NCI-H526 (cell line): ENCODE results near the gene ARHGAP24.

Source experiments
- DNase-seq, 2 experiments: peaks; one replicate each; lab custom pipeline; 2025; lab: John Stamatoyannopoulos, UW

The ARHGAP24 gene

DNA sequence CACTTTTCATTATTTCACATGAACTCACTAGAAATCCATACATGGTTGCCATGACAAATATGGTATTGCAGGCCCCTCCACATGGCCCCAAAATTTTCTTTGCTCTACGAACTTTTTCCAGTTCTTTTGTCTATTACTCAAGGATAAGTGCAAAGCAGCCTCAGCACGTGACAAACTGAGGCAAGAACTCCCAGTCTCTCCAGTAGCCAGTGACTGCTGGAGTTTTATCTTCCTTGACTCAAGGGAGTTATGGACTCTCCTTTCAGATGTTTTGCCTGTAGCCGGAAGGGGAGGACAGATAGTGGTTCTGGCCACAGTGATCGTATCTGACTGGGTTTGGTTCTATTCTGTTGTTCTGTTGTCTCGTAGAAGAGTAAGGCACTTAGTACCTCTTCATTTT, 105.5 kb downstream of the ARHGAP24 start:
- no peak for DNase-seq

DNA sequence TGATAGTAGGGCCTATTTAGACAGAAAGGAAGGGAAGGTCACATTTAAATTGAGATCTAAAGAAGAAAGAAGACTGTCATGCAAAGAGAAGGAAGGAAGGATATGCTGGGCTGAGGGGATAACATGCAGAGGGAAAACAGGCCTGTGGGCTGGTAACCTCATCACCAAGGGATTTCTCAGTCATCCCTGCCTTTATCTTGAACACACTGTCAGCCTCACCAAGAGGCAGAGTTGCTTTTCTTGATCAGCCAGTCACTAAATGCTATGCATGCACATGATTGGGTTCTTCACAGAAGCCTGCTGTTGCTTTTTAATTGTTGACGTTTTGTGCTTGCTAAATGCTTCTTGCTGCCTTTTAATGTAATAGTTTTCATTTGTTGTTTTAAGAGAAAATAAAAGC, 113.0 kb downstream of the ARHGAP24 start:
- DNase-seq = no peak

DNA sequence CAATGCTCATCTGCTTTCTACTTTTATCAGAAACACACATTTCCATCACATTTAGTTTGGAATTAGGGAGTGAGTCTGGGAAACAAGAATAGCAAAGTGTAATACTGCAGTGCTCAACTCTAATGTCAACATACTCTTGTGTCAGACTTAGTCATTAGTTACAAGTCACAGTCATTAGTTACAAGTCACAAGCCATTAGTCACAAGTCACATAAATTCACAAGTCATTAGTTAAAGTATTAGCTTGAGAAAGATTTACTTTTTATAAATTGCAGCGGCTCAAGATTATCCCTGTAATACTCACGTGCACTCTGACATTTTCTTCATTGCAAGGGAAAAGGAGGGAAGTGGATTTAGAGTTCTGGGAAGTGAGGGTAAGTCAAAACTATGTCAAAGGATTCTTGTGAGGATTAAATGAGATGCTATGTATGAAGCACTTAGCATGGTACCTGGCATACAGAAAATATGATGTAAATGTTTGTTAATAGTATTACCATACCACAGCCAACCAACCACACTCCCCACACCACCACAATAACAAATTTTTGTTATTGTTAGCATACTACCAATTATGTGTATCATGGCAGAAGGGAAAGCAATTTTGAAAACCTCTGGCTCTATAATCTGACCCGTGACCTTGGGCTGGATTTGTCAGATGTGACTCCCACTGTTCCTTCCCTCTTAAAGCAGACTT, 116.6 kb downstream of the ARHGAP24 start:
- no peak for DNase-seq

DNA sequence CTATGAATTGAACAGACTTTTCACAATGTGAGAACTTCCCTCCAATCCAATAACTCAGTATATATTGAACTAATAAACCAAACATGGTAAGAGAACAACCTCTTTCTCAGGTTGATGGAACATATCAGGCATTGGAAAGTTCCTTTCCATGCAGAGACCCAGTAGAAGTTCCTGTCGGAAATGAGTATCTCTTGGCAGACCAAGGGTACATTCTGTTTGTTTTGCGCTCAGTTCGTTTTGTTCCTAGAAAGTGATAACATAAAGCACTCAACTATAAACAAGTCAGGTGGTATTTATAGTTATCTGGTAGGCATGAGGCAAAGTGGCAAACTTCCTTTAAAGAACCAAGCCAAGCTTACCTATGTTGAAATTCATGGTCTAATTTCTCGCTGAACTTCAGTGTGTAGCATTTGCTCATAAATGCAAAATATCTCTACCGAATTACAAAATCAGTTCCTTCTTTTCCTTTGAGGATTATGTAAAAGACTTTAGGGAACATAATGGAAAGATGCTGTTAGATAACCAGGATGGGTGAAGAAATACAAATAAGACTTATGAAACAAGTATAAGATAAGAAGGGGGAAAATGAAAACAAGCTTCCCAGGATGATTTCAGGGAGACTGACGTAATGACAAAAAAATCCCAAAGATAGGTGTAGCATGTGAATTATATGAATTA, 120.3 kb downstream of the ARHGAP24 start:
- no peak for DNase-seq

DNA sequence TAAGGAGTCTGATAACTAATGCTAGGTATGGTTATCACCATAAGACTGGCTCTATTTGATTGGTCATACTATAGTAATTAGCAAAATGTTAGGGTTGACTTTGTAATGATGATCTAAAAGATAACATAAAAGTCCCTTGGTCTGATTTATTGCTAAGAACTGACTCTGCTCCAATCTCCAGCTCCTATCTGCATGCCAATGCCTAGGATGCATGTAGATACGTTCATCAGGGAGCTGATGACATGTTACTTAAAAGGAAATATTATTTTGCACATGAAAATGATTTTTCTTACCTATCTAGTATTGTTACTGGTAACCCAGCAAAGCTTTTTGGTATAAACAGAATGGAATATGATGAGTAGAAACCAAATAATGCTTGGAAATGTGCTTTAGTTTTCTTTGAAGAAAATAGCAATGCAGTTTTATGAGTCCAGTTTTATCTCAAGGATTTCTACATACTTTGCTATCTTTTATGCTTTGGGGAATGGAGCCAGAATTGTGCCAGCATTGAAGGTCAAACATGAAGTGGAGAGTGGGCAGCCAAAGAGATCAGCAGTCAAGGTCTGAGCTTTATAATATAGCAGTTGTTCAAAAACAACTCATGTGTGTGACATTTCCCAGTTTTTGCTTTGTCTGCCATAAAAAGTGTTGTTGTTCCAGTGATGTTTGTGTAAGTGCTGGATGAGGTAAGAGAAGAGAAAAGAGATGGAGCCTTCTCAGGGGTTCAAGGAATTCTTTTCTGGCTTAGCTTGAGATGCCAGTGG, 121.0 kb downstream of the ARHGAP24 start:
- DNase-seq = no peak

GRCh38 chr4:85598936-85599335, 124.0 kb downstream of the ARHGAP24 start:
- DNase-seq = no peak

GRCh38 chr4:85600501-85600900, 125.6 kb downstream of the ARHGAP24 start:
- no peak for DNase-seq

DNA sequence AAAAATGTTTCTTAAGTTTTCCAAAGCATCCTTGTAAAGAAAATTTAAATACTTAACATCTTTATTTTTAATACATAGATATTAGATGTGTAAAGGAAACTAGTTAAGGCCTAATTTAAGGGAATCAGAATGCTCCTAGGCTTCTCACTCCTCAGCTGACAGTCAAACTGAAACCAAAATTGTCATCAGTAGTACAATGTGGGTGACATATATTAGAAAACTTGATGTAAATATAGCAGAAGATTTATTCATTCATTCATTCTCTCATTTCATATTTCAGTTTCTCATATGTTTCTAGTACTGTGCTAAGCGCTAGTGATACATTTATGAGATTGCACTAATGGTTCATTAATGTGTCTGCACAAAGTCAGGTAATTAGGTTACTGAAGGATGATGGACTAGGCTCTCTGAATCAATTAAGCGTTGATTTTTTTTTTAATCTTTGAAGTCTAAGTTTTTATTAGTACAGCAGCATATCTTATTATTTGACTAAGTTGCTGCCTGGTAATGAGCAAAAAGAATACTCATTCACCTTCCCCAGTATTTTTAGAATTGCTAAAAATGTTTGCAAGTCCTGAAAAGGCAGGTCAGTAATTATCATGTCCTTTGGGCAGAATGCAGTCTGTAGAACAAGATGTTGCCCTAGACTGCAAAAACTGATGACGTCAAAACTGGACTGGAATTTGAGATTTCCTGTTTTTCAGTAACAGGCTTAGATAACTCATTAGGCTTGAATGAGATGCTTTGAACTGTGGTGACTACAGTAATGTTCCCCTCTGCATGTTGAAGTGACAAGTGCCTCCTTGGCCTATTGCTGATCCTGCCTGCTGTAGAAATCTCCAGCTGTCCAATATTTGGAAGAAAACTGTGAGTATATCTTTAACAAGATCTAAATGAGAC, 128.7 kb downstream of the ARHGAP24 start:
- DNase-seq = no peak

DNA sequence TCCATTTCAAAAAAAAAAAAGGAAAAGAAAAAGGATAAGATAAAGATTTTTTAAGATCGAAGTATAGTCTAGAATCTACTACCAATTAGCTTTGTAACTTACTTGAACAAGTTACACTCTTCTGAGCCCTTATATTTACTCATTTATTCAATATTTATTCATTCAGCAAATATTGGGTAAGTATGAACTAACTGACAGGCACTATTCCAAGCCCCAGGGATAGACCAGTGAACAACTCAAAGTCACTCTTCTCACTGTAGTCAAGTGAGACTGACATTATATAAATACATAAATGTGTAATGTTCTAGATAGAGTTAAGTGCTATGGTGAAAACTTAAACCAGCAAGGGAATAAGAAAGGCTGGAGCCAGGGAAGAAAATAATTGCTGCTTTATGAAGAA, 131.6 kb downstream of the ARHGAP24 start:
- DNase-seq = no peak

DNA sequence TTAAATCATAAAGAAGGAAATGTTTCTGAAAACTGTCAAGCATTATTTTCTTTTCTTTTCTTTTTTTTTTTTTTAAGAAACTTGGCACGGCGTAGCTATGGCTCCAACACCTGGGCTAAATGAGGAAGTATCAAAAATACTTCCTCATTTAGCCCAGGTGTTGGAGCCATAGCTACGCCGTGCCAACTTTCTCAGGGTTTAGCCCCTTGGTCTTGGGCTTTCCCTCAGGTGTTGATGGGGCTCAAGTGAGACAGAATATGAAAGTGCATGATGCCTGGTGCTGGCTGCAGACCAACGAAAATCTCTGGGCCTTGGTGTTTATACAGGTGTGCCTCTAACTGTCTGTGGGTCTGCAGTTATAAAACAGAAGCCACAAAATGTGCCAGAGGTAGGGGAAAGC, 132.7 kb downstream of the ARHGAP24 start:
- peak in 1 of 2 experiments; percentile 2 for DNase-seq

- no peak for DNase-seq
Observed at GRCh38 chr4:85610450-85610849, 135.5 kb downstream of the ARHGAP24 start.

DNA sequence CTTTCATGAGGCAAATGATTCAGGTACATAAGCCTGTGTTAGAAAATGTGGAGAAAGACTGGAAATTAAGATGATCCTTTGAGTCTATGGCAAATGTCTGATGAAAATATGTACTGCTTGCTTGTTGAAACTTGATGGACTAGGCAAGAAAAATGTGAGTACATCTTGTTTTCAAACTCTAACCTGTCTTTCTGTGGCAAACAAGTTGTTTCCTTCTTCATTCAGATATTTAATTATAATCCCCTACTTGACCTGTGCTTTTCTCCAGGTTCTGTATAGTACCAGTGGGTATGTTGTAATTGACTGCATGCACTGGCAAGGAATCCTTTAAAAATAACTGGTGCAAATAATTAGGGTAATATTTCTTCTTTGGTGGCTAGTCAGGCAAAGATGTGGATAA, 136.7 kb downstream of the ARHGAP24 start:
- no peak for DNase-seq

DNA sequence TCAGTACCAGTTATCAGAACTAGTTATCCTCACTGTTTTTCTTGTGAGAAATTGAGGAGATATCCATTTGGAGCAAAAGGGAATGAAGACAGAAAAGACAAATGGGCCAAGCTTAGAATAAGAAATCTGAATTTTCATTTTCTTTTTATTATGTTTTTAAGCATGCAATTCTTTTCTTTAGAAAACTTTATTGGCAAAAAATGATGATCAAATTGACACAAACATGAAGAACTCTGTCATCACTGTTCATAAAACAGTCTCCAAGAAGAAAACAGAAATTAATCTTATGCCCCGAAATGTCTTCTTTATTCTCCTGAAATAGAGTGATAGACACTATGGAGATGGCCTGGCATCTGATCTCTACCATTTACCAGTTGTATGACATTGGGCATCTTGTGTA, 139.0 kb downstream of the ARHGAP24 start:
- no peak for DNase-seq

- no peak for DNase-seq
Observed at GRCh38 chr4:85615952-85616351, 141.0 kb downstream of the ARHGAP24 start.

DNA sequence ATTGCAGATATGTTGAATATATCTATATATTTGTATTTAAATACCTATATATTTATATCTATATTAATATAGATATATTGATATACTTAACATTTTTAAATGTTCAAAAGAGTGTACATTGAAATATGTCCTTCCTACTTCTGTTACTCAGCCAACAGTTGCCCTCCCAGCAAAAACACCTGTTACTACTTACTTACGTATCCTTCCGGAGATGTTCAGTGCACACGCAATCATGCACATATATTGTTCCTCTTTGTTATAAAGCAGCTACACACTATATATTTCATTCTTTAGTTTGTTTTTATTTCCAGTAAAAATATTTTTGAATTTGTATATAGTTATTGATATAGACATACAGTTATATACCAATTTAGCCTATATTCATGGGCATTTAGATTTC, 142.3 kb downstream of the ARHGAP24 start:
- no peak for DNase-seq

DNA sequence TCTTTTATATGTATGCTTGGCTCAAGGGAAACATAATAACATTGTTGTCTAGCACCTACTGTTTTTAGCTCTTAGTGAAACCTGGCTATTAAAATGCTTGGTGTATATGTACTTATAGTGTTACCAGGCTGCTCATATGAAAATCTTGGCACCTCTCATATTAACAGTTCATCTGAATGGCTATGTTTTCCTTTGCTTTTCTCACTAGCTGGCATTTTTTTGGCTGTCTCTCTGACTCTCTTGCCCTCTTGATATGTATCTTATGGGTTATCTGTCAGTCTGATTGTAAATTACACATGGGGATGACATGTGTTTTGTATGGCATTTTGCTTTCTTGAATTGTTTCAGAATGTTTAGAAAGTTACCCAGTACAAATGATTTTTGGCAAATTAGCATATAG, 158.0 kb downstream of the ARHGAP24 start:
- DNase-seq = no peak

DNA sequence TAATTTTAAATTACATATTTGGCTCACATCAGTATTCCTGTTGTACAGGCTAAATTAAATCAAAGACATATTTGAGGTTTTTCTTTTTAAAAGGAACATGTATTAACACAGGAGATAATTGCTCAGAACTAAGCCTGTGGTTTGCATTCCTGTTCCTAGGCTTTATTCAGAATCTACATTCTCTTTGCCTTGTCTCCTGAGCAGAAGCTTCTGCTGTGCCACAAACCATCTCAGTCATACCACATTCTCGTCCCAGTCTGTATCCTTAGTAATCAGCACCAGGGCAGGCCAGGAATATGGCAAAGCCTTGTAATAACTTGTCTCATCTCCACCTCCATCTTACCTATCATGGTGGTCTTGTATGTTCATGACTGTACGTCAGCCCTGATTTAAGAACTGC, 162.8 kb downstream of the ARHGAP24 start:
- DNase-seq = no peak

GRCh38 chr4:85639946-85640345, 165.0 kb downstream of the ARHGAP24 start:
- DNase-seq = no peak

DNA sequence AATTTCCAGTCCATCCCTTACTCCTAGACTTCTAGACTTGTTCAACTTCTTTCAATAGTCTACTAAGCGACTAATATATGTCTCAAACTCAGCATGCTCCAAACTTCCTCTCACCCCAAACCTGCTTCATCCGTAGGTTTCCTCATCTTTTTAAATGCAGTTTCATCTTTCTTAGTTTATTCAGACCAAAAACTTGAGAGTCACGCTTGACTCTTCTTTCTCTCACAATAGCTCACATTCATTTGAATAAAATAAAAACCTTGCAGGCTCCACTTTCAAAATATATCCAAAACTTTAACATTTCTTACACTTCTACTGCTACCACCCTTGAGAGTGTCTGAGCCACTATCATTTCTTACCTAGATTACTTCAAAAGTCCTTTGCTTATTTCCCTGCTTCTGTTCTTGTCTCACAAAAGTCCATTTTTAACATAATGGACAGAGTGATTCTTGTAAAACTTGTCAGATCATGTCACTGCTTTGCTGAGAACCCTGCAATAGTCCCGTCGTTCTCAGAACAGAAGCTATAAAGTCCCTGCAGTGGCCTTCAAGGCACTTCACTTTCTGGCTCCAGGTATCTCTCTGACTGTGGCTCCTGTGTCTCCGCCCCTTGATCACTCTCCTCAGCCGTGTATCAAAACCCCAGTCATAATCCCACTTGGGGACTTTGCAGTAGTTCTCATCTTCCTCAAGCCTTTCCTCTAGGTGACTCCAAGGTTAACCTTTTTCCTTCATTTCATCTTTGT, 167.6 kb downstream of the ARHGAP24 start:
- no peak for DNase-seq

DNA sequence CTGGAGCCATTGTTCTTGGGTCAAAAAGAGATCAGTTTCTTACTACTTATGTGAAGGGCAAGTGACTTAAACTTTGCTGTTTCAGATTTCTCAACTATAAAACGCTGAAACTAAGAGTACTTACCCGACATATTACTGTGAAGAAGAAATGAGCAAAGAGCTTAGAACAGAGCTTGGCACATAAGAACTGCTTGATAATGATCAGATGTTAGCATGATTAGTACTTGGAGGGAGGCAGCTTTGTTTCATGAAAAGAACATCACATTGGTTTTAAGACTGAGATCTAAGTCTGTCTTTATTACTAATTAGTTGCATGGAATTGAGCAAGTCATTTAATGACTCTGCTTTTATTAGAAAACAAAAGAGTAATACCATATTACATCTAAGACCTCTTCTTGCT, 169.1 kb downstream of the ARHGAP24 start:
- DNase-seq = no peak

DNA sequence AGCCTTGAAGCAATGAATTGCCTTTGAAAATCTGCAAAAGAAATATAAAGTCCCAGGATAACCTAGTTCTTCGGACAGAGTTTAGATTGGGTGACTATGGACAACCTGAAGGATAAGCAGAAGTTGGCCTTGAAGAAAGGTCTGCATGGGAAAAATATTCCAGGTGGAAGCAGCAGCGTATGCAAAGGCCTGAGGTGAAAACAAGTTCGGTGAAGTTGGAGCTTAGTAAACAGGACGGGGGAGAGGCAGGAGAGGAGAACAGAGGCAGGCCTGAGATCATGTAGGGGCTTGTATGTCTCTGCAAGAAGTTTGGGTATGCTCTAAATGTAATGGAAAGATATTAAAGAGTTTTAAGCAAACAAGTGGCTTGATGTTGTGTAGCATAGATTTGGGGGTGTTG, 176.0 kb downstream of the ARHGAP24 start:
- no peak for DNase-seq
